ENCODE measurements around the gene SND1.

GRCh38 chr7:127751062-127751461, 99.1 kb downstream of the SND1 start:
- TF ChIP-seq, protein P1, sequence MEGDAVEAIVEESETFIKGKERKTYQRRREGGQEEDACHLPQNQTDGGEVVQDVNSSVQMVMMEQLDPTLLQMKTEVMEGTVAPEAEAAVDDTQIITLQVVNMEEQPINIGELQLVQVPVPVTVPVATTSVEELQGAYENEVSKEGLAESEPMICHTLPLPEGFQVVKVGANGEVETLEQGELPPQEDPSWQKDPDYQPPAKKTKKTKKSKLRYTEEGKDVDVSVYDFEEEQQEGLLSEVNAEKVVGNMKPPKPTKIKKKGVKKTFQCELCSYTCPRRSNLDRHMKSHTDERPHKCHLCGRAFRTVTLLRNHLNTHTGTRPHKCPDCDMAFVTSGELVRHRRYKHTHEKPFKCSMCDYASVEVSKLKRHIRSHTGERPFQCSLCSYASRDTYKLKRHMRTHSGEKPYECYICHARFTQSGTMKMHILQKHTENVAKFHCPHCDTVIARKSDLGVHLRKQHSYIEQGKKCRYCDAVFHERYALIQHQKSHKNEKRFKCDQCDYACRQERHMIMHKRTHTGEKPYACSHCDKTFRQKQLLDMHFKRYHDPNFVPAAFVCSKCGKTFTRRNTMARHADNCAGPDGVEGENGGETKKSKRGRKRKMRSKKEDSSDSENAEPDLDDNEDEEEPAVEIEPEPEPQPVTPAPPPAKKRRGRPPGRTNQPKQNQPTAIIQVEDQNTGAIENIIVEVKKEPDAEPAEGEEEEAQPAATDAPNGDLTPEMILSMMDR (tag by site-specific recombination; IDR thresholded peaks at IDR 0.05): no peak
- TF ChIP-seq ZNF274 (IDR thresholded peaks at IDR 0.05; ENCODE audit: low read length) (no peak), ZNF274 (tag by site-specific recombination; IDR thresholded peaks at IDR 0.05; ENCODE audit: borderline replicate concordance) (no peak), ZBTB20 (tag by site-specific recombination; IDR thresholded peaks at IDR 0.05) (no peak)
